ENCODE results near the gene MCMBP.

Gene MCMBP

GRCh38 chr10:119845656-119846055 lies 27.0 kb downstream of the MCMBP start:
- no peak for TF ChIP-seq JUND (IDR thresholded peaks at IDR 0.05; ENCODE audit: low read depth)
- DNase-seq (ENCODE audit: low read depth in 1 of 2, low spot score in 1 of 2) = no peak
- in situ Hi-C loops (cut with HindIII; ENCODE audit: low pct_unique_long_range_greater_than_20kb, low sequenced_read_pairs) = no loop called here

DNA sequence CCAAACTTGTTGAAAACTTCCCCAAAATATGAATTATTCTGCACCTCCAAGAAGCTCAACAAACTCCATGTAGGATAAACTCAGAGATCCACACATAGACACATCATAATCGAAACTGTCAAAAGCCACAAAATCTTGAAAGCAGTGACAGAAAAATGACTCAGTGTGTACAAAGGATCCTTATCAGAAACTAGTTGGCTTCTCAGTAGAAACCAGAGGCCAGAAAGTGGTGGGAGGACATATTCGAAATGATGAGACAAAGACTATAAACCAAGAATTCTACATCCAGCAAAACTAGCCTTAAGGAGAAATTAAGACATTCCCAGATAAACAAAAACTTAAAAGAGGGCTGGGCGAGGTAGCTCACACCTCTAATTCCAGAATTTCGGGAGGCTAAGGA lies 38.5 kb downstream of the MCMBP start:
- TF ChIP-seq JUND (IDR thresholded peaks at IDR 0.05; ENCODE audit: low read depth) = no peak
- in situ Hi-C loops (cut with HindIII; ENCODE audit: low pct_unique_long_range_greater_than_20kb, low sequenced_read_pairs) = no loop called here
- no peak for DNase-seq (ENCODE audit: low read depth in 1 of 2, low spot score in 1 of 2)

GRCh38 chr10:119832951-119833350 lies 39.7 kb downstream of the MCMBP start:
- no peak for DNase-seq (ENCODE audit: low read depth in 1 of 2, low spot score in 1 of 2)
- in situ Hi-C loops (cut with HindIII; ENCODE audit: low pct_unique_long_range_greater_than_20kb, low sequenced_read_pairs) = no loop called here
- no peak for TF ChIP-seq JUND (IDR thresholded peaks at IDR 0.05; ENCODE audit: low read depth)

DNA sequence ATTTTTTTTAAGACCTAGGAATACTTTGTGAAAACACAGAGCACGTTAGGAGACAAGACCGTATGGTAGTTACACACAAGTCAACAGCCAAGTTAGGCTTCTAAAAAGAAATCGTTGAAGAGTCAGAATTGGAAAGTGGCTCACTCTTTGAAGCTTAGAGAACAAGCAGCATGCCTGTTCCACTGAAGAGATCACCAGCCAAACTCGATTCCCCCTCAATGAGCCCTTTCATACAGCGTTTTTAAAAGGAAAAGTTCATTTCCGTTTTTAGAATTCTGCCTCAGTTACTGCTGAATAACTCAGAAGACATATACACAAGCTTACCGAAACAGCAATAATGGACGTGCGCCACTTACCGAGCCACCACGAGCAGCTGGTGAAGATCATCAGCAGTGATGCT lies 41.0 kb downstream of the MCMBP start:
- no peak for DNase-seq (ENCODE audit: low read depth in 1 of 2, low spot score in 1 of 2)
- no peak for TF ChIP-seq JUND (IDR thresholded peaks at IDR 0.05; ENCODE audit: low read depth)
- in situ Hi-C loops (cut with HindIII; ENCODE audit: low pct_unique_long_range_greater_than_20kb, low sequenced_read_pairs) = no loop called here

DNA sequence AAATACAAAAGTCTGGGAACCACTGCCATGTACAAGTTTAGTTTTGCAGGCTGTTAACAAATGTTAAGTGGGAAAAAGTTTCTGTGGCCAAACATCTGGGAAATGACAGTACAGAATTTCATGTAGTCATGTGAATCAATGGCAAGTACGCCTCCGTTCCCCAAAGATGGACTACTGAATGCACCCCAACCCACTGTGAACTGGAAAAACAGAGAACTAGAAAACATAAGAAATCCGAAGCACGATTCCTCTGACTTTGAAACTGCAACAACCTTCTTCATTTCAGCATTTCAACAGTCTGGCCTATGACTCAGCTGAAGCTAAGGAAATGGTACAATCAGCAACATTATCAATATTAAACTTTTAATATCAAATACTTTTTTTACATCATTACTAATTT lies 41.8 kb downstream of the MCMBP start:
- in situ Hi-C loops (cut with HindIII; ENCODE audit: low pct_unique_long_range_greater_than_20kb, low sequenced_read_pairs) = no loop called here
- no peak for TF ChIP-seq JUND (IDR thresholded peaks at IDR 0.05; ENCODE audit: low read depth)
- no peak for DNase-seq (ENCODE audit: low read depth in 1 of 2, low spot score in 1 of 2)

GRCh38 chr10:119829429-119829828 lies 43.2 kb downstream of the MCMBP start:
- no peak for TF ChIP-seq JUND (IDR thresholded peaks at IDR 0.05; ENCODE audit: low read depth)
- in situ Hi-C loops (cut with HindIII; ENCODE audit: low pct_unique_long_range_greater_than_20kb, low sequenced_read_pairs) = no loop called here
- DNase-seq (ENCODE audit: low read depth in 1 of 2, low spot score in 1 of 2) = no peak

DNA sequence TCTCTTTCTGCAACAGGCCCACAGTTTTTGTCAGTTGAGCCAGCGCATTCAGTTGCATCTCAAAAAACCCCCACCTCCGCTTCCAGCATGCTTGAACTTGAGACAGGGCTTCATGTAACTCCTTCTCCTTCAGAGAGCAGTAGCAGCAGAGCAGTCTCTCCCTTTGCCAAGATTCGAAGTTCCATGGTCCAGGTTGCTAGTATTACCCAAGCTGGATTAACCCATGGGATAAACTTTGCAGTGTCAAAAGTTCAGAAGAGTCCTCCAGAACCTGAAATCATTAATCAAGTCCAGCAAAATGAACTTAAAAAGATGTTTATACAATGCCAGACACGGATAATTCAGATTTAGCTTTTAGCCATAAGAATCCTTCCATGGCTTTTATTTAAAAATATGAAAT lies 45.2 kb downstream of the MCMBP start:
- TF ChIP-seq JUND (IDR thresholded peaks at IDR 0.05; ENCODE audit: low read depth) = no peak
- in situ Hi-C loops (cut with HindIII; ENCODE audit: low pct_unique_long_range_greater_than_20kb, low sequenced_read_pairs) = no loop called here
- no peak for DNase-seq (ENCODE audit: low read depth in 1 of 2, low spot score in 1 of 2)

DNA sequence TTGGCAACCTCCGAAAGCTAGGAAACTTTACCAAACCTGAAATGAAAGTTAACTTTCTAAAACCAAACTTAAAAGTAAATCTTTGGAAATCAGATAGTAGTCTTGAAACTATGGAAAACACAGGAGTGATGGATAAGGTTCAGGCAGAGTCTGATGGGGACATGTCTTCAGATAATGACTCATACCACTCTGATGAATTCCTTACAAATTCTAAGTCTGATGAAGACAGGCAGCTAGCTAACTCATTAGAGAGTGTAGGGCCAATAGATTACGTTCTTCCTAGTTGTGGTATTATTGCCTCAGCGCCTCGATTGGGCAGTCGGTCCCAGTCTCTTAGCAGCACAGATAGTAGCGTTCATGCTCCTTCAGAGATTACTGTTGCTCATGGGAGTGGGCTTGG lies 45.9 kb downstream of the MCMBP start:
- in situ Hi-C loops (cut with HindIII; ENCODE audit: low pct_unique_long_range_greater_than_20kb, low sequenced_read_pairs) = no loop called here
- DNase-seq (ENCODE audit: low read depth in 1 of 2, low spot score in 1 of 2) = no peak
- no peak for TF ChIP-seq JUND (IDR thresholded peaks at IDR 0.05; ENCODE audit: low read depth)

- DNase-seq (ENCODE audit: low read depth in 1 of 2, low spot score in 1 of 2) = no peak
- no peak for TF ChIP-seq JUND (IDR thresholded peaks at IDR 0.05; ENCODE audit: low read depth)
These were observed 48.3 kb downstream of the MCMBP start for GRCh38 chr10:119824299-119824698.

GRCh38 chr10:119821182-119821581 lies 51.5 kb downstream of the MCMBP start:
- in situ Hi-C loops (cut with HindIII; ENCODE audit: low pct_unique_long_range_greater_than_20kb, low sequenced_read_pairs) = no loop called here
- no peak for TF ChIP-seq JUND (IDR thresholded peaks at IDR 0.05; ENCODE audit: low read depth)
- peak in 1 of 2 experiments; percentile 4 for DNase-seq (ENCODE audit: low read depth in 1 of 2, low spot score in 1 of 2)

More at GRCh38 chr10:119824299-119824698, 48.3 kb downstream of the MCMBP start:
- in situ Hi-C loops (cut with HindIII; ENCODE audit: low pct_unique_long_range_greater_than_20kb, low sequenced_read_pairs) = no loop called here

- no peak for TF ChIP-seq JUND (IDR thresholded peaks at IDR 0.05; ENCODE audit: low read depth)
- in situ Hi-C loops (cut with HindIII; ENCODE audit: low pct_unique_long_range_greater_than_20kb, low sequenced_read_pairs) = no loop called here
- no peak for DNase-seq (ENCODE audit: low read depth in 1 of 2, low spot score in 1 of 2)
These were observed 53.8 kb downstream of the MCMBP start for GRCh38 chr10:119818889-119819270.

GRCh38 chr10:119817991-119818888 lies 54.4 kb downstream of the MCMBP start:
- TF ChIP-seq JUND (IDR thresholded peaks at IDR 0.05; ENCODE audit: low read depth) = no peak
- no peak for DNase-seq (ENCODE audit: low read depth in 1 of 2, low spot score in 1 of 2)
- in situ Hi-C loops (cut with HindIII; ENCODE audit: low pct_unique_long_range_greater_than_20kb, low sequenced_read_pairs) = no loop called here

GRCh38 chr10:119815671-119816070 lies 57.0 kb downstream of the MCMBP start:
- TF ChIP-seq JUND (IDR thresholded peaks at IDR 0.05; ENCODE audit: low read depth) = no peak
- DNase-seq (ENCODE audit: low read depth in 1 of 2, low spot score in 1 of 2) = no peak
- in situ Hi-C loops (cut with HindIII; ENCODE audit: low pct_unique_long_range_greater_than_20kb, low sequenced_read_pairs) = no loop called here

GRCh38 chr10:119812684-119813083 lies 60.0 kb downstream of the MCMBP start:
- no peak for TF ChIP-seq JUND (IDR thresholded peaks at IDR 0.05; ENCODE audit: low read depth)
- in situ Hi-C loops (cut with HindIII; ENCODE audit: low pct_unique_long_range_greater_than_20kb, low sequenced_read_pairs) = no loop called here
- no peak for DNase-seq (ENCODE audit: low read depth in 1 of 2, low spot score in 1 of 2)
